HepG2 (cell line): Measurements from ENCODE around the gene ICAM5. TPM values are rescaled to one million over a fixed set of nuclear protein-coding genes. Genes with fewer than 3 reads are reported as not detected.

Experiments
- EP300 ChIP-seq, 3 experiments: sonication (generic) in 1 of 3; formaldehyde crosslinking in 1 of 3; IDR thresholded peaks; 2 replicates each; pipeline versions ENCODE4 v1.5.1 to v1.6.1; 2011 to 2020; ENCODE audit warnings: low read depth in 2 of 3, low read length in 2 of 3, borderline replicate concordance in 1 of 3, improper control_type of control experiment in 1 of 3, mild to moderate bottlenecking in 1 of 3, missing genetic modification reagents in 1 of 3, moderate library complexity in 1 of 3
- GMEB1 ChIP-seq: sonication (generic); formaldehyde crosslinking; IDR thresholded peaks from 2 replicates; pipeline ENCODE4 v1.5.1; 2020; ENCODE audit warnings: missing genetic modification reagents, mild to moderate bottlenecking, borderline replicate concordance
- MAF1 ChIP-seq: sonication (generic); formaldehyde crosslinking; IDR thresholded peaks from 2 replicates; pipeline ENCODE4 v1.5.0; 2020; ENCODE audit warnings: missing genetic modification reagents, borderline replicate concordance
- MXI1 ChIP-seq: IDR thresholded peaks from 3 replicates; pipeline ENCODE4 v1.6.1; 2012; ENCODE audit warnings: low read depth, low read length, inconsistent platforms, borderline replicate concordance
- NFIB ChIP-seq: sonication (generic); formaldehyde crosslinking; IDR thresholded peaks from 2 replicates; pipeline ENCODE4 v1.9.0; 2021; ENCODE audit warnings: missing genetic modification reagents, mild to moderate bottlenecking, borderline replicate concordance
- TOPORS ChIP-seq: sonication (generic); formaldehyde crosslinking; IDR thresholded peaks from 2 replicates; pipeline ENCODE4 v1.8.0; 2023; ENCODE audit warnings: mild to moderate bottlenecking, missing genetic modification reagents
- TRIM22 ChIP-seq: fragments of 450-650 bp; IDR thresholded peaks from 2 replicates; pipeline ENCODE4 v1.6.1; 2017
- ZNF12 ChIP-seq: sonication (generic); formaldehyde crosslinking; IDR thresholded peaks from 2 replicates; pipeline ENCODE4 v1.5.0; 2020; ENCODE audit warnings: missing genetic modification reagents
- ZNF503 ChIP-seq: sonication (generic); formaldehyde crosslinking; IDR thresholded peaks from 2 replicates; pipeline ENCODE4 v1.4.0; 2020; ENCODE audit warnings: missing genetic modification reagents
- ZNF703 ChIP-seq: sonication (generic); formaldehyde crosslinking; IDR thresholded peaks from 2 replicates; pipeline ENCODE4 v1.5.1; 2020; ENCODE audit warnings: missing genetic modification reagents, mild to moderate bottlenecking, moderate library complexity, borderline replicate concordance
- ZNF724P ChIP-seq: sonication (generic); formaldehyde crosslinking; IDR thresholded peaks from 2 replicates; pipeline ENCODE4 v1.8.0; 2022; ENCODE audit warnings: missing genetic modification reagents, borderline replicate concordance
- ZNF780A ChIP-seq: sonication (generic); formaldehyde crosslinking; IDR thresholded peaks from 2 replicates; pipeline ENCODE4 v1.8.0; 2022; ENCODE audit warnings: mild to moderate bottlenecking, missing genetic modification reagents, moderate library complexity
- ZNF850 ChIP-seq: sonication (generic); formaldehyde crosslinking; conservative IDR thresholded peaks from 2 replicates; pipeline ENCODE4 v1.9.0; 2021; ENCODE audit warnings: mild to moderate bottlenecking, missing genetic modification reagents
- polyA plus RNA-seq, 8 experiments: library from polyadenylated mRNA; depleted of rRNA in 3 of 8; stranded (reverse) in 7 of 8; unstranded in 1 of 8; fragments of >200 nt; fragmentation: Illumina TruSeq in 4 of 8; extraction: Trizol in 4 of 8; gene quantifications; 2 replicates each; pipeline versions ENCODE4 v1.2.1 to v1.2.3, GENCODE V29; 2011 to 2016; ENCODE audit warnings: low read depth in 4 of 8, missing spikeins in 1 of 8, mixed read lengths in 1 of 8; ENCODE audit not compliant: insufficient read depth in 1 of 8
- total RNA-seq, 5 experiments: library from RNA; depleted of rRNA; stranded (reverse); fragments of >200 nt; fragmentation: Illumina TruSeq; extraction: Trizol; gene quantifications; 2 replicates each; pipeline ENCODE4 v1.2.3, GENCODE V29; 2016; ENCODE audit warnings: low read depth in 1 of 5
- TF ChIP-seq, protein P1 (sequence below): sonication (generic); formaldehyde crosslinking; IDR thresholded peaks from 2 replicates; pipeline ENCODE4 v1.4.0; 2020; ENCODE audit warnings: missing genetic modification reagents

The ICAM5 gene
- total and polyA plus RNA-seq, 2 of the 13 experiments (the other 11 are each of a cell fraction or from before 2014, with no cell fraction given) = 0.46 to 1.6 TPM

DNA sequence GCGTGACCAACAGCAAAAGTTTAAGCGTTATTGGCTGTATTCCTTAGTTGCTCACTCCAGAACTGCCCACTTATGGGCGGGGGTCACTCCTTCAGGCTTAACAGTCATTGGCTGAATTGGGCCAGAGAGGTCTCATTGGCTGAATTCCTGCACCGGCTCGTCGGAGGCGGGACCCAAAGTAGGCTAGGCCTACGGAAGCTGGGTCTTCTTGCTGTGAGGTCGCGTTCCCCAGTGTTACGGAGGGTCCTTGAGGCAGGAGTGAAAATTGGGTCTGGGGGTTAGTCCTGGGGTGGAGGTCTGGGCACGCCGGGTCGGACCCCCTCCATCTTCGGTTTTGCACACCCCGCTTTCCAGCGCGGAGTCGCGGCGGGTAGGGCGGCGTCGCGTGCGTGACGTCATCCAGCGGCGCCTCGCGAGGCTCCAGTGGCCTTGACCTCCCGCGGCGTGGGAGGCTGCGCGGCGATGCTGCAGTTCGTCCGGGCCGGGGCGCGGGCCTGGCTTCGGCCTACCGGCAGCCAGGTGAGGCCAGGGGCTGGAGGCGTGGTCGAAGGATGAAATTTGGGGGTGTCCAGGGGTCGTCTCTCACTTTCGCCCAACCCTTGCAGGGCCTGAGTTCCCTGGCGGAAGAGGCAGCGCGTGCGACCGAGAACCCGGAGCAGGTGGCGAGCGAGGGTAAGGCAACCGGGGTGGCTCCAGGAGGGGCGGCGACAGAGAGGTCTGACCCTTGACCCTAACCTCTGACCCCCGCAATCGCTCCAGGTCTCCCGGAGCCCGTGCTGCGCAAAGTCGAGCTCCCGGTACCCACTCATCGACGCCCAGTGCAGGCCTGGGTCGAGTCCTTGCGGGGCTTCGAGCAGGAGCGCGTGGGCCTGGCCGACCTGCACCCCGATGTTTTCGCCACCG is 37.7 kb upstream of the ICAM5 start, which contains the start of gene MRPL4 (continued):
- TF ChIP-seq EP300 (IDR thresholded peaks at IDR 0.05; ENCODE audit: low read depth in 2 of 2, low read length in 2 of 2) = peak in 1 of 2 experiments; percentile 27; a peak in 1 of 4 replicates
- 0 out of 2 replicates have a peak, but pooled peaks have one; percentile 33 for TF ChIP-seq EP300 (CRISPR knock-in tag; IDR thresholded peaks at IDR 0.05; ENCODE audit: borderline replicate concordance)
- peak; percentile 89 for TF ChIP-seq MAF1 (CRISPR knock-in tag)
- TF ChIP-seq TRIM22 = no peak
- TF ChIP-seq MXI1 = peak; percentile 95
- TF ChIP-seq ZNF724P (CRISPR knock-in tag) = peak; percentile 59; the same call in 1 of the 2 replicates
- no peak for TF ChIP-seq ZNF850 (CRISPR knock-in tag)
- TF ChIP-seq ZNF703 = peak; percentile 60; the same call in 1 of the 2 replicates
- TF ChIP-seq ZNF12 (CRISPR knock-in tag) = peak; percentile 66; the same call in 1 of the 2 replicates
- TF ChIP-seq, protein P1, sequence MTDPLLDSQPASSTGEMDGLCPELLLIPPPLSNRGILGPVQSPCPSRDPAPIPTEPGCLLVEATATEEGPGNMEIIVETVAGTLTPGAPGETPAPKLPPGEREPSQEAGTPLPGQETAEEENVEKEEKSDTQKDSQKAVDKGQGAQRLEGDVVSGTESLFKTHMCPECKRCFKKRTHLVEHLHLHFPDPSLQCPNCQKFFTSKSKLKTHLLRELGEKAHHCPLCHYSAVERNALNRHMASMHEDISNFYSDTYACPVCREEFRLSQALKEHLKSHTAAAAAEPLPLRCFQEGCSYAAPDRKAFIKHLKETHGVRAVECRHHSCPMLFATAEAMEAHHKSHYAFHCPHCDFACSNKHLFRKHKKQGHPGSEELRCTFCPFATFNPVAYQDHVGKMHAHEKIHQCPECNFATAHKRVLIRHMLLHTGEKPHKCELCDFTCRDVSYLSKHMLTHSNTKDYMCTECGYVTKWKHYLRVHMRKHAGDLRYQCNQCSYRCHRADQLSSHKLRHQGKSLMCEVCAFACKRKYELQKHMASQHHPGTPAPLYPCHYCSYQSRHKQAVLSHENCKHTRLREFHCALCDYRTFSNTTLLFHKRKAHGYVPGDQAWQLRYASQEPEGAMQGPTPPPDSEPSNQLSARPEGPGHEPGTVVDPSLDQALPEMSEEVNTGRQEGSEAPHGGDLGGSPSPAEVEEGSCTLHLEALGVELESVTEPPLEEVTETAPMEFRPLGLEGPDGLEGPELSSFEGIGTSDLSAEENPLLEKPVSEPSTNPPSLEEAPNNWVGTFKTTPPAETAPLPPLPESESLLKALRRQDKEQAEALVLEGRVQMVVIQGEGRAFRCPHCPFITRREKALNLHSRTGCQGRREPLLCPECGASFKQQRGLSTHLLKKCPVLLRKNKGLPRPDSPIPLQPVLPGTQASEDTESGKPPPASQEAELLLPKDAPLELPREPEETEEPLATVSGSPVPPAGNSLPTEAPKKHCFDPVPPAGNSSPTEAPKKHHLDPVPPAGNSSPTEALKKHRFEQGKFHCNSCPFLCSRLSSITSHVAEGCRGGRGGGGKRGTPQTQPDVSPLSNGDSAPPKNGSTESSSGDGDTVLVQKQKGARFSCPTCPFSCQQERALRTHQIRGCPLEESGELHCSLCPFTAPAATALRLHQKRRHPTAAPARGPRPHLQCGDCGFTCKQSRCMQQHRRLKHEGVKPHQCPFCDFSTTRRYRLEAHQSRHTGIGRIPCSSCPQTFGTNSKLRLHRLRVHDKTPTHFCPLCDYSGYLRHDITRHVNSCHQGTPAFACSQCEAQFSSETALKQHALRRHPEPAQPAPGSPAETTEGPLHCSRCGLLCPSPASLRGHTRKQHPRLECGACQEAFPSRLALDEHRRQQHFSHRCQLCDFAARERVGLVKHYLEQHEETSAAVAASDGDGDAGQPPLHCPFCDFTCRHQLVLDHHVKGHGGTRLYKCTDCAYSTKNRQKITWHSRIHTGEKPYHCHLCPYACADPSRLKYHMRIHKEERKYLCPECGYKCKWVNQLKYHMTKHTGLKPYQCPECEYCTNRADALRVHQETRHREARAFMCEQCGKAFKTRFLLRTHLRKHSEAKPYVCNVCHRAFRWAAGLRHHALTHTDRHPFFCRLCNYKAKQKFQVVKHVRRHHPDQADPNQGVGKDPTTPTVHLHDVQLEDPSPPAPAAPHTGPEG (CRISPR knock-in tag) = peak; percentile 39; the same call in 1 of the 2 replicates
- peak; percentile 71; the same call in 1 of the 2 replicates for TF ChIP-seq ZNF780A (CRISPR knock-in tag)
- no peak; the same call in 1 of the 2 replicates for TF ChIP-seq NFIB (CRISPR knock-in tag)
- TF ChIP-seq TOPORS (CRISPR knock-in tag) = peak; percentile 74
- TF ChIP-seq ZNF503 (CRISPR knock-in tag) = no peak; the same call in 1 of the 2 replicates
- peak; percentile 91 for TF ChIP-seq GMEB1 (CRISPR knock-in tag)
